Tibial nerve (tissue), 4 donors: ENCODE measurements around the gene PPFIBP2.

Experiments used
- CTCF ChIP-seq, 5 experiments: fragments of 200-600 bp in 3 of 5; fragments of 450-650 bp in 2 of 5; sonication (generic) in 3 of 5; IDR thresholded peaks; one replicate each; pipeline ENCODE4 v1.5.1; 2016 to 2019; ENCODE audit warnings: antibody characterized with exemption in 5 of 5, mild to moderate bottlenecking in 3 of 5, moderate library complexity in 2 of 5
- EP300 ChIP-seq, 2 donors: sonication (generic); formaldehyde crosslinking; IDR thresholded peaks; one replicate each; pipeline ENCODE4 v1.6.1; 2017; ENCODE audit warnings: antibody characterized with exemption in 2 of 2, mild to moderate bottlenecking in 1 of 2
- POLR2A ChIP-seq, 2 donors: fragments of 450-650 bp; IDR thresholded peaks; one replicate each; pipeline ENCODE4 v1.6.1; 2017; ENCODE audit warnings: antibody characterized with exemption in 2 of 2, mild to moderate bottlenecking in 2 of 2, moderate library complexity in 2 of 2

GRCh38 chr11:7609521-7609920 is 95.7 kb downstream of the PPFIBP2 start:
- no peak for TF ChIP-seq POLR2A (IDR thresholded peaks at IDR 0.05)
- no peak for TF ChIP-seq CTCF (IDR thresholded peaks at IDR 0.05)
- no peak for TF ChIP-seq EP300 (IDR thresholded peaks at IDR 0.05)
